Colonic mucosa (tissue), 4 donors: ENCODE data around the gene LYPD6B. TPM values are rescaled to one million over a fixed set of nuclear protein-coding genes. Genes with fewer than 3 reads are reported as not detected.

Experiments used
- DNase-seq: peaks from one replicate; pipeline ENCODE4 v3.0.0-alpha.2; 2020
- H3K27ac ChIP-seq: fragments of 200-600 bp; one replicate; pipeline ENCODE4 v1.8.0; 2021
- H3K27me3 ChIP-seq: fragments of 200-600 bp; one replicate; pipeline ENCODE4 v1.8.0; 2021
- H3K36me3 ChIP-seq: fragments of 200-600 bp; one replicate; pipeline ENCODE4 v1.8.0; 2021
- H3K4me1 ChIP-seq: fragments of 200-600 bp; one replicate; pipeline ENCODE4 v1.8.0; 2021; ENCODE audit warnings: mild to moderate bottlenecking
- H3K4me3 ChIP-seq: fragments of 200-600 bp; one replicate; pipeline ENCODE4 v1.8.0; 2021
- H3K9ac ChIP-seq, 2 donors: one replicate each; pipeline ENCODE4 v1.7.0; 2013; ENCODE audit warnings: control low read depth in 2 of 2, low read depth in 2 of 2, low read length in 2 of 2
- H3K9me3 ChIP-seq: fragments of 200-600 bp; one replicate; pipeline ENCODE4 v1.8.0; 2021
- intact Hi-C: fragments of 100-400 bp; cut with DNase I; formaldehyde crosslinking; loops from one replicate; pipeline ENCODE4 v1.14.1; 2022
- total RNA-seq, 2 donors: library from RNA; stranded (reverse); fragmentation: NEBNext Ultra II Directional in 1 of 2; extraction: Animal tissue kit (Norgen Biotek cat#: 25700) in 1 of 2; gene quantifications; one replicate each; pipeline ENCODE4 v1.2.1, GENCODE V29; 2021
- TF ChIP-seq, protein P1 (sequence below): fragments of 200-600 bp; IDR thresholded peaks from one replicate; pipeline ENCODE4 v1.8.0; 2022; ENCODE audit warnings: antibody characterized with exemption, mild to moderate bottlenecking
- donor health status: healthy.
- donor health status: DM: no; HTN: no; CAD: no.
- donor health status: DM: no; HTN: no; CAD: no.

LYPD6B gene
- total RNA-seq, 2 donors from 2014 or later = 2.6 to 3.4 TPM

DNA sequence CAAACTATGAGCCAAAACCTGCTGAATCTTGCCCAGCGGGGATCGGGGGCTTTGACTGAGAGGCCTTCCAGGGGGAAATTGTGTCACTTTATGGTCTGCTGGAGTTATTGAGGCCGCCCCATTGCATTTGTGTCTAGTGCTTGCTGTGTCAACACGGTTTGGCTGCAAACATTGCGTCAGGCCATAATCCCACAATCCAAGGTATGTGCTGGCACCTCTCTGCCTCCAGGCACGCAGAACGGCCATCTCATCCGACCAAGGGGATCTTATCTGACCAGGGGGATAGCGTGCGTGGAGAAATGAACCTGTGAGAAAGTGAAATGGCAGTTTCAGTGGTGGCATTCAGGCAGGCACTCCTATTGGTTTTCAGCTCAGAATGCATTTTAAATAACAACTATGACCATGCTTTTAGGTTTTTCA is 18.1 kb upstream of the LYPD6B start:
- no peaks in the 10 kb centered on the region for H3K36me3 ChIP-seq
- DNase-seq = peak; percentile 70
- H3K4me3 ChIP-seq = no peak overlapping the region
- TF ChIP-seq, protein P1, sequence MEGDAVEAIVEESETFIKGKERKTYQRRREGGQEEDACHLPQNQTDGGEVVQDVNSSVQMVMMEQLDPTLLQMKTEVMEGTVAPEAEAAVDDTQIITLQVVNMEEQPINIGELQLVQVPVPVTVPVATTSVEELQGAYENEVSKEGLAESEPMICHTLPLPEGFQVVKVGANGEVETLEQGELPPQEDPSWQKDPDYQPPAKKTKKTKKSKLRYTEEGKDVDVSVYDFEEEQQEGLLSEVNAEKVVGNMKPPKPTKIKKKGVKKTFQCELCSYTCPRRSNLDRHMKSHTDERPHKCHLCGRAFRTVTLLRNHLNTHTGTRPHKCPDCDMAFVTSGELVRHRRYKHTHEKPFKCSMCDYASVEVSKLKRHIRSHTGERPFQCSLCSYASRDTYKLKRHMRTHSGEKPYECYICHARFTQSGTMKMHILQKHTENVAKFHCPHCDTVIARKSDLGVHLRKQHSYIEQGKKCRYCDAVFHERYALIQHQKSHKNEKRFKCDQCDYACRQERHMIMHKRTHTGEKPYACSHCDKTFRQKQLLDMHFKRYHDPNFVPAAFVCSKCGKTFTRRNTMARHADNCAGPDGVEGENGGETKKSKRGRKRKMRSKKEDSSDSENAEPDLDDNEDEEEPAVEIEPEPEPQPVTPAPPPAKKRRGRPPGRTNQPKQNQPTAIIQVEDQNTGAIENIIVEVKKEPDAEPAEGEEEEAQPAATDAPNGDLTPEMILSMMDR = no peak
- peak overlapping the region; percentile 10 for H3K27ac ChIP-seq
- H3K4me1 ChIP-seq = no peaks in the 10 kb centered on the region
- H3K9me3 ChIP-seq = no peaks in the 10 kb centered on the region
- no peaks in the 10 kb centered on the region for H3K27me3 ChIP-seq
- intact Hi-C loops = no loop called here
- no peak overlapping the region for H3K9ac ChIP-seq

- Histone ChIP-seq H3K36me3 (no peaks in the 10 kb centered on the region), H3K9ac (no peak overlapping the region), H3K4me3 (no peak overlapping the region), H3K27ac (no peak overlapping the region), H3K27me3 (no peaks in the 10 kb centered on the region), H3K9me3 (no peaks in the 10 kb centered on the region), H3K4me1 (no peaks in the 10 kb centered on the region)
- intact Hi-C loops = no loop called here
- no peak for DNase-seq
- TF ChIP-seq, protein P1 = no peak
Observed at GRCh38 chr2:149021271-149021719, 17.2 kb upstream of the LYPD6B start.

DNA sequence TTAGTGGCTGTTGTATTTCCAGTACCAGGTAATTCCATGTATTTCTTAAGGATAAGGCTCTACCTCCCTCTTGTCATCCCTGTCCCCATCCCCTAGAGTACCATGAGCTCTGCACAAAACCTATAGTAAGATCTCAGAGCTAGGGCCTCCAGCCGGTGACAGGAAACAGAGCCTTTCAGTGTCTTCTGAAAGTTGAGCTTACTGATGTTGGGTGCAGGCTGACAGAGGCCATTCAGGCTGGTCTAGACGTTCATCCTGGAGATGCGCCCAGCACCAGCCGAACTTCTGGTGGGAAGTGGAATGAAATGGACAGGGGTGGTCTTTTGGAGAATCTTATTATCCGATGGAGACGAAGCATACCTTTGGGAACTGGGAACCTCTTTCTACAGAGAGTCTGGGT is 16.7 kb upstream of the LYPD6B start:
- no peaks in the 10 kb centered on the region for H3K9me3 ChIP-seq
- H3K36me3 ChIP-seq = no peaks in the 10 kb centered on the region
- no peak overlapping the region for H3K27ac ChIP-seq
- TF ChIP-seq, protein P1 = no peak
- DNase-seq = no peak
- intact Hi-C loops = no loop called here
- no peaks in the 10 kb centered on the region for H3K27me3 ChIP-seq
- H3K4me3 ChIP-seq = no peak overlapping the region
- H3K9ac ChIP-seq = no peak overlapping the region
- no peaks in the 10 kb centered on the region for H3K4me1 ChIP-seq

DNA sequence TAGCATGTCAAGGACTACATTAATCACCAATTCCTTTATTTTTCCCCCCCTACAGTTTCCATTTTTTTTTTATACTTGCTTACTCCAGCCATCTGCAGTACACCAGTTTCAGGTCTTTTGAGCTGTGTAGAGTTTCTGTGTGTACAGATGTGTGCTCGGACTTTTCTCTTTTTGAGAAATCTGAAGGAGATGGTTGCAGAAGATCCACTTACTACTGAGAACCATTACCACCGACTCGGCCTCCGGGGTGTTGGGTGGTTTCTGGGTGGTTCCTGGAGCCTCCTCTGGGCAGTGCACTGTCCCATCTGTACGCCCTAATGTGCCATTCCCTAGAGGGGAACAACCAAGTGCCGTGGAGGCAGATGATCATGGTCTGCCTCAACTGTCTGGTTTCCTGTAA is 15.4 kb upstream of the LYPD6B start:
- H3K36me3 ChIP-seq = no peaks in the 10 kb centered on the region
- no peak overlapping the region for H3K9ac ChIP-seq
- H3K27ac ChIP-seq = no peak overlapping the region
- intact Hi-C loops = no loop called here
- H3K9me3 ChIP-seq = no peaks in the 10 kb centered on the region
- H3K27me3 ChIP-seq = no peaks in the 10 kb centered on the region
- no peaks in the 10 kb centered on the region for H3K4me1 ChIP-seq
- TF ChIP-seq, protein P1 = no peak
- no peak for DNase-seq
- H3K4me3 ChIP-seq = no peak overlapping the region

DNA sequence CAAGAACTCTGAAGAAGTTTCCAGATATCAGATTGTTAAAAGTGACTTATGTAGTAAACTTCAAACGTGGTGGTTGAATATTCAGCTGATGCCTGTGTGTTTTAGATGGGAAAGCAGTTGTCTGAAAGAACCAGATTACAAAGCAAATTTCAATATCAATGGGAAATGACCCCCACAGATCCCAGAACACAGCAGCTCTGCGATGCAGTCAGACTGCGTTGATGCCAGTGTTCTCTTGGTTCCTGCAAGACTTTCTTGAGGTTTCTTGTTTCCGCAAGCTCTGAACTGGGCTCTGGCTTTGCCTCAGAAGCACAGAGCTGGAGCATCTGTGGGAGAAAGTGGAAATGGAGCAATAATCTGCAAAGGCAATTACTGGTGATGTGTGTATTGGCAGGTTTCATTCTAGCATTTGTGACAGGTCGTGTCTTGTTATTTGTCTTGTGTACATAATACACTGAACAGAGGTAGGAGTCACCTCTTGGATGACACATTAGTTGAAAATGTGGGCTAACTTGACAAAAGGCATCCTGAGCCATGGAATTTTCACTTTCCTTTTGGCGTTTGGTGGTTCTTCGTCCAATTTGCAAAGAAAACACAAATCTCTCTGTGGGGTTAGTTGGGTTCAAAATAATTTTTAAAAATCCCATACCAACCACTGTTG is 10.8 kb upstream of the LYPD6B start:
- intact Hi-C loops = no loop called here
- H3K9me3 ChIP-seq = no peaks in the 10 kb centered on the region
- TF ChIP-seq, protein P1 = no peak
- H3K36me3 ChIP-seq = no peaks in the 10 kb centered on the region
- no peak overlapping the region for H3K27ac ChIP-seq
- no peak overlapping the region for H3K9ac ChIP-seq
- no peak overlapping the region for H3K4me3 ChIP-seq
- H3K27me3 ChIP-seq = no peaks in the 10 kb centered on the region
- DNase-seq = no peak
- no peaks in the 10 kb centered on the region for H3K4me1 ChIP-seq
